ENCODE data around the gene ZNF784. TPM values are rescaled to one million over a fixed set of nuclear protein-coding genes. Genes with fewer than 3 reads are reported as not detected.
A peak's percentile ranks its signal among the peaks of the same experiment; 100 is the strongest.

Gene ZNF784
- total RNA-seq, 4 donors from 2014 or later, result 1.5 to 6.9 (median 1.9) TPM

GRCh38 chr19:55641426-55642152 is 17.2 kb upstream of the ZNF784 start:
- DNase-seq (ENCODE audit: low spot score in 2 of 2), result no peak

GRCh38 chr19:55640577-55641425 is 16.4 kb upstream of the ZNF784 start, which contains the start of gene ZNF580:
TSS of gene ZNF580 (plus strand) at chr19:55641002. CDS start at chr19:55642509, 1,507 bp downstream.
- TF ChIP-seq EP300 (IDR thresholded peaks at IDR 0.05) (peak in 1 of 2 donors; percentile 48), POLR2A (IDR thresholded peaks at IDR 0.05) (peak in 1 of 2 donors; percentile 14), CTCF (IDR thresholded peaks at IDR 0.05) (no peak)
- Histone ChIP-seq H3K27me3 (no peaks in the 10 kb centered on the region), H3K27ac (peak within 1 kb of the TSS; percentile 95 to 98 (median 98)), H3K9me3 (no peaks in the 10 kb centered on the region), H3K4me3 (peak within 1 kb of the TSS; percentile 62 to 93 (median 90)), H3K4me1 (peaks cover 0 to 89% (median 53%) of the 10 kb centered on the region in 4 donors), H3K36me3 (peaks cover 0 to 19% (median 0%) of the 10 kb centered on the region in 3 donors)
- WGBS, 2 donors, result 0 to 2% methylated on average over 42 to 49 of the region's 89 CpGs
- peak in 1 of 2 donors; percentile 25 for DNase-seq (ENCODE audit: low spot score in 2 of 2)

More at GRCh38 chr19:55641426-55642152, 17.2 kb upstream of the ZNF784 start:
- Histone ChIP-seq H3K4me1 (peaks cover 0 to 83% (median 46%) of the 10 kb centered on the region in 4 donors), H3K9me3 (no peaks in the 10 kb centered on the region), H3K4me3 (peak overlapping the region; percentile 62 to 93 (median 90)), H3K36me3 (peaks cover 0 to 22% (median 0%) of the 10 kb centered on the region in 3 donors), H3K27ac (peak overlapping the region; percentile 95 to 98 (median 98)), H3K27me3 (no peaks in the 10 kb centered on the region)
- TF ChIP-seq EP300 (IDR thresholded peaks at IDR 0.05) (no peak), POLR2A (IDR thresholded peaks at IDR 0.05) (no peak), CTCF (IDR thresholded peaks at IDR 0.05) (no peak)
- WGBS, 2 donors, result 1 to 2% methylated on average over 25 of the region's 25 CpGs

GRCh38 chr19:55640043-55640576 is 15.7 kb upstream of the ZNF784 start:
- peaks cover 0 to 12% (median 0%) of the 10 kb centered on the region in 3 donors for H3K36me3 ChIP-seq
- DNase-seq (ENCODE audit: low spot score in 2 of 2), result peak in 1 of 2 donors; percentile 35
- H3K4me1 ChIP-seq, result peaks cover 0 to 91% (median 57%) of the 10 kb centered on the region in 4 donors
- H3K27me3 ChIP-seq, result no peaks in the 10 kb centered on the region
- H3K9me3 ChIP-seq, result no peaks in the 10 kb centered on the region
- TF ChIP-seq CTCF (IDR thresholded peaks at IDR 0.05) (peak; percentile 28 to 65 (median 49)), POLR2A (IDR thresholded peaks at IDR 0.05) (no peak)
- WGBS, 2 donors, result 17 to 24% methylated on average over 5 to 19 of the region's 38 CpGs
- peak overlapping the region; percentile 62 to 93 (median 90) for H3K4me3 ChIP-seq
- H3K27ac ChIP-seq, result peak overlapping the region; percentile 95 to 98 (median 98)

- no peaks in the 10 kb centered on the region for H3K9me3 ChIP-seq
- H3K27ac ChIP-seq, result peak overlapping the region in 1 of 4 donors; percentile 98
- no peak for DNase-seq (ENCODE audit: low spot score in 2 of 2)
- TF ChIP-seq POLR2A (IDR thresholded peaks at IDR 0.05) (no peak), CTCF (IDR thresholded peaks at IDR 0.05) (peak in 2 of 5 experiments; percentile 20 to 29)
- no peak overlapping the region for H3K4me3 ChIP-seq
- H3K36me3 ChIP-seq, result peaks cover 0 to 5% (median 0%) of the 10 kb centered on the region in 3 donors
- H3K4me1 ChIP-seq, result peaks cover 0 to 84% (median 48%) of the 10 kb centered on the region in 4 donors
- 74 to 80% methylated on average over 6 of the region's 6 CpGs for WGBS, 2 donors
- no peaks in the 10 kb centered on the region for H3K27me3 ChIP-seq
Observed at GRCh38 chr19:55638864-55639359, 14.5 kb upstream of the ZNF784 start.

Data from tibial nerve (tissue), 4 donors.